OCI-LY3 (cell line): Measurements from ENCODE around the gene FAM53A.

Experiments
- H2AFZ ChIP-seq: fragments of 200-600, 300-600 bp; shearing (Covaris generic); 2 replicates; pipeline ENCODE4 v1.6.0; 2014; ENCODE audit warnings: antibody characterized with exemption, low read depth, low read length
- H3K27ac ChIP-seq: fragments of 200-600, 300-600 bp; sonication (generic); 2 replicates; pipeline ENCODE4 v1.5.1; 2014; ENCODE audit warnings: mild to moderate bottlenecking, low read length, moderate library complexity, mixed read lengths
- H3K27me3 ChIP-seq: fragments of 200-600, 300-600 bp; sonication (generic); 2 replicates; pipeline ENCODE4 v1.6.1; 2014; ENCODE audit warnings: low read depth, low read length, mixed read lengths
- H3K36me3 ChIP-seq: fragments of 200-600, 300-600 bp; sonication (generic); replicated peaks from 2 replicates; pipeline ENCODE3; 2014; ENCODE audit warnings: low read depth, low read length, mixed read lengths
- H3K4me1 ChIP-seq: fragments of 300-600, 200-600 bp; sonication (generic); 2 replicates; pipeline ENCODE4 v1.6.1; 2014; ENCODE audit warnings: low read length, mixed read lengths
- H3K4me2 ChIP-seq: fragments of 200-600, 300-600 bp; sonication (generic); 2 replicates; pipeline ENCODE4 v1.6.1; 2014; ENCODE audit warnings: low read length, mixed read lengths
- H3K4me3 ChIP-seq: fragments of 300-600, 200-600 bp; sonication (generic); 2 replicates; pipeline ENCODE4 v1.5.1; 2014; ENCODE audit warnings: antibody characterized with exemption, mild to moderate bottlenecking, low read length, moderate library complexity
- H3K79me2 ChIP-seq: fragments of 300-600, 200-600 bp; shearing (Covaris generic); 2 replicates; pipeline ENCODE4 v1.6.1; 2014; ENCODE audit warnings: mild to moderate bottlenecking, low read length, mixed read lengths
- H3K9ac ChIP-seq: fragments of 300-600, 200-600 bp; shearing (Covaris generic); 2 replicates; pipeline ENCODE4 v1.6.0; 2014; ENCODE audit warnings: mild to moderate bottlenecking, low read length, moderate library complexity
- H3K9me3 ChIP-seq: fragments of 200-600, 300-600 bp; shearing (Covaris generic); 2 replicates; pipeline ENCODE4 v1.6.1; 2014; ENCODE audit warnings: low read length, mixed read lengths; ENCODE audit not compliant: insufficient read depth
- H4K20me1 ChIP-seq: fragments of 200-600, 300-600 bp; sonication (generic); 2 replicates; pipeline ENCODE4 v1.6.1; 2016; ENCODE audit warnings: low read length, mixed read lengths; ENCODE audit not compliant: insufficient read depth
- EZH2phosphoT487 ChIP-seq: fragments of 200-600 bp; shearing (Covaris generic); IDR thresholded peaks from 2 replicates; pipeline ENCODE4 v1.6.1; 2018; ENCODE audit warnings: antibody characterized with exemption, mixed run types, low read depth
- TF ChIP-seq, protein P1 (sequence below): fragments of 200-600, 300-600 bp; sonication (generic); IDR thresholded peaks from 2 replicates; pipeline ENCODE4 v1.5.1; 2014; ENCODE audit warnings: antibody characterized with exemption, low read length, low read depth

FAM53A gene

GRCh38 chr4:1631136-1631535 is 53.0 kb downstream of the FAM53A start:
- Histone ChIP-seq H3K9ac (no peak overlapping the region), H3K4me1 (no peaks in the 10 kb centered on the region)
- TF ChIP-seq, protein P1, sequence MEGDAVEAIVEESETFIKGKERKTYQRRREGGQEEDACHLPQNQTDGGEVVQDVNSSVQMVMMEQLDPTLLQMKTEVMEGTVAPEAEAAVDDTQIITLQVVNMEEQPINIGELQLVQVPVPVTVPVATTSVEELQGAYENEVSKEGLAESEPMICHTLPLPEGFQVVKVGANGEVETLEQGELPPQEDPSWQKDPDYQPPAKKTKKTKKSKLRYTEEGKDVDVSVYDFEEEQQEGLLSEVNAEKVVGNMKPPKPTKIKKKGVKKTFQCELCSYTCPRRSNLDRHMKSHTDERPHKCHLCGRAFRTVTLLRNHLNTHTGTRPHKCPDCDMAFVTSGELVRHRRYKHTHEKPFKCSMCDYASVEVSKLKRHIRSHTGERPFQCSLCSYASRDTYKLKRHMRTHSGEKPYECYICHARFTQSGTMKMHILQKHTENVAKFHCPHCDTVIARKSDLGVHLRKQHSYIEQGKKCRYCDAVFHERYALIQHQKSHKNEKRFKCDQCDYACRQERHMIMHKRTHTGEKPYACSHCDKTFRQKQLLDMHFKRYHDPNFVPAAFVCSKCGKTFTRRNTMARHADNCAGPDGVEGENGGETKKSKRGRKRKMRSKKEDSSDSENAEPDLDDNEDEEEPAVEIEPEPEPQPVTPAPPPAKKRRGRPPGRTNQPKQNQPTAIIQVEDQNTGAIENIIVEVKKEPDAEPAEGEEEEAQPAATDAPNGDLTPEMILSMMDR: no peak
- TF ChIP-seq EZH2phosphoT487: no peak

DNA sequence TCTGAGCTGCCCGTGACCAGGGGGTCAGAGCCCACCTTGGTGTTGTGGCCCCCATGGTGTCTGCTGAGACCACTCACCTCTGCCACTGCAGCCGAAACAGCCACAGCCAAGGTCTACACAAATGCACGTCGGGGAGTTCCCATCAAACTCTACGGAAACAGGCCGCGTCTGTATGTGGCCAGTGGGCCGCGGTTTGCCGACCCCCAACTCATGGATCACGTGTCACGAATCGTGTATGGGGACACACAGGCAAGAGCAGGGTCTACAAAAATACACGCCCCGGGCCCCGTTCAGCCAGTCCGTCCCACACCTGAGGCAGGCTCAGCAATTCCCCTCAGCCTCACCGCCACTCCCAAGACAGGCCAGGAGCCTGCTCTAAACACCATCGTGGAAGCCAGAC is 53.8 kb downstream of the FAM53A start:
- Histone ChIP-seq H3K9me3 (no peaks in the 10 kb centered on the region), H3K27me3 (peaks cover 15% of the 10 kb centered on the region), H3K4me1 (no peaks in the 10 kb centered on the region), H3K79me2 (no peaks in the 10 kb centered on the region), H4K20me1 (no peaks in the 10 kb centered on the region), H3K4me2 (no peak overlapping the region), H3K4me3 (no peak overlapping the region), H2AFZ (no peak overlapping the region), H3K27ac (no peak overlapping the region), H3K36me3 (no peaks in the 10 kb centered on the region), H3K9ac (no peak overlapping the region)
- no peak for TF ChIP-seq EZH2phosphoT487
- TF ChIP-seq, protein P1: no peak

More at GRCh38 chr4:1631136-1631535, 53.0 kb downstream of the FAM53A start:
- Histone ChIP-seq H3K27me3 (peaks cover 15% of the 10 kb centered on the region), H3K27ac (no peak overlapping the region), H3K79me2 (no peaks in the 10 kb centered on the region), H3K4me2 (no peak overlapping the region), H4K20me1 (no peaks in the 10 kb centered on the region), H3K4me3 (no peak overlapping the region), H2AFZ (no peak overlapping the region), H3K9me3 (no peaks in the 10 kb centered on the region), H3K36me3 (no peaks in the 10 kb centered on the region)

GRCh38 chr4:1629699-1630083 is 54.4 kb downstream of the FAM53A start:
- Histone ChIP-seq H4K20me1 (no peaks in the 10 kb centered on the region), H3K79me2 (no peaks in the 10 kb centered on the region), H3K4me2 (no peak overlapping the region), H3K27ac (no peak overlapping the region), H3K27me3 (peaks cover 12% of the 10 kb centered on the region), H3K9me3 (no peaks in the 10 kb centered on the region), H2AFZ (0 out of 2 replicates have a peak overlapping the region, but pooled peaks have one; percentile 6), H3K9ac (no peak overlapping the region), H3K36me3 (no peaks in the 10 kb centered on the region), H3K4me3 (no peak overlapping the region), H3K4me1 (no peaks in the 10 kb centered on the region)
- TF ChIP-seq, protein P1: no peak
- no peak for TF ChIP-seq EZH2phosphoT487

DNA sequence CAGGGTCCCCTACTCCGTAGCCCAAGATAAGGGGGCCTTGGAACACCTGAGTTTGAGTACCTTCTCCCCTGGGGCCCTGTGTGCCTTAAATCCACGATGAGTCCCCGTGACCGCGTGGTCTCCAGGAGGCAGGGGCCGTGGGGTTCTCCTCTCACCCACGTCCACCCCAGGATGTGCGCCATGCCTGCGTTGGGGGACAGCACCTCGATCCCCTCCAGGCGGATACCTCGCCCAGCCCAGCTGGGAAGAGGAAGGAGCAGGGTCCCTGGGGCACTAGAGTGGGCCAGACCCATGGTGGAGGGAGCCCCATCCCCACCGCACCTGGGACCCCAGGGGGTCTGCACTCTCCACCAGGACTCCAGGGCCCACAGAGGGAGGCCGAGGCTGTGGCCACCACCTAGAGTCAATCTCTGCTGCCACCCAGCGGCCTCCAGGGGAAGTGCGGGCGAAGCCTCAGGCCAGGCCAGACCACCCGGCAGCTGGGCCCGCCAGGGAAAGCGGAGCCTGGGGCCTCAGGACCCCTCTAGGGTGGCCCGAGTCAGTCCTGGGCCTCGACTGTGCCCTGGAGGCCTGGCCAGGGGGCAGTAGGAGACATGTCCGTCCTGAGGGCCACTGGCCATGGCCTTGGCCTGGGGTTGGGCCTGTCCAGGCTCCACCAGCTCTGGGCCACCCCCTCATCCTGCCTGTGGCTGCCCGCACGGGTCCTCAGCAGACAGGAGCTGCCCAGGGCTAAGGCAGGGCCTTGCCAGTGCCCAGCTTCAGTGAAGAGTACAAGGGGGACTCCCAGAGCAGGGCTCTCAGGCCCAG is 55.0 kb downstream of the FAM53A start:
- Histone ChIP-seq H3K27ac (no peak overlapping the region), H3K4me2 (no peak overlapping the region), H4K20me1 (no peaks in the 10 kb centered on the region), H3K4me3 (no peak overlapping the region), H3K9me3 (no peaks in the 10 kb centered on the region), H3K79me2 (no peaks in the 10 kb centered on the region), H3K27me3 (peaks cover 8% of the 10 kb centered on the region), H3K9ac (no peak overlapping the region), H2AFZ (0 out of 2 replicates have a peak overlapping the region, but pooled peaks have one; percentile 6), H3K36me3 (no peaks in the 10 kb centered on the region), H3K4me1 (no peaks in the 10 kb centered on the region)
- TF ChIP-seq EZH2phosphoT487: no peak
- TF ChIP-seq, protein P1: peak; percentile 85
